WTC11 (cell line): ENCODE results near the gene APOBEC3H.
"Not testable (repeated sequence)": the region's sequence is repeated elsewhere in the genome, so short reads cannot be mapped to it uniquely, and the experiment has no call there.

Source experiments
- ARID4B ChIP-seq: sonication (generic); formaldehyde crosslinking; IDR thresholded peaks from 2 replicates; pipeline ENCODE4 v1.8.0; 2023; ENCODE audit warnings: missing genetic modification reagents, mild to moderate bottlenecking, borderline replicate concordance
- ATF1 ChIP-seq: sonication (generic); formaldehyde crosslinking; IDR thresholded peaks from 2 replicates; pipeline ENCODE4 v1.8.1; 2023; ENCODE audit warnings: mild to moderate bottlenecking, moderate library complexity, missing genetic modification reagents
- ATF6 ChIP-seq: sonication (generic); formaldehyde crosslinking; IDR thresholded peaks from 2 replicates; pipeline ENCODE4 v1.8.1; 2023; ENCODE audit warnings: mild to moderate bottlenecking, missing genetic modification reagents
- CTCF ChIP-seq: fragments of 200-600 bp; IDR thresholded peaks from 2 replicates; pipeline ENCODE4 v1.8.0; 2022; ENCODE audit warnings: antibody characterized with exemption
- ERG ChIP-seq: fragments of 250-450 bp; sonication (Bioruptor Pico); IDR thresholded peaks from 2 replicates; pipeline ENCODE4 v1.8.0; 2021; ENCODE audit warnings: mild to moderate bottlenecking
- ETV6 ChIP-seq: sonication (generic); formaldehyde crosslinking; IDR thresholded peaks from 2 replicates; pipeline ENCODE4 v1.8.1; 2022; ENCODE audit warnings: mild to moderate bottlenecking, missing genetic modification reagents
- FOXK1 ChIP-seq: sonication (generic); formaldehyde crosslinking; IDR thresholded peaks from 2 replicates; pipeline ENCODE4 v1.8.0; 2022; ENCODE audit warnings: mild to moderate bottlenecking, moderate library complexity, missing genetic modification reagents
- IRF2 ChIP-seq: sonication (generic); formaldehyde crosslinking; IDR thresholded peaks from 2 replicates; pipeline ENCODE4 v1.8.0; 2022; ENCODE audit warnings: low read depth, missing genetic modification reagents, borderline replicate concordance
- JUN ChIP-seq: sonication (generic); formaldehyde crosslinking; IDR thresholded peaks from 2 replicates; pipeline ENCODE4 v1.8.0; 2023; ENCODE audit warnings: mild to moderate bottlenecking, missing genetic modification reagents
- MXD4 ChIP-seq: fragments of 250-450 bp; sonication (Bioruptor Pico); IDR thresholded peaks from 2 replicates; pipeline ENCODE4 v1.8.0; 2021; ENCODE audit warnings: mild to moderate bottlenecking, moderate library complexity, borderline replicate concordance
- NR2C2 ChIP-seq: sonication (generic); formaldehyde crosslinking; IDR thresholded peaks from 2 replicates; pipeline ENCODE4 v1.8.0; 2022; ENCODE audit warnings: mild to moderate bottlenecking, missing genetic modification reagents
- RORB ChIP-seq: fragments of 250-450 bp; sonication (Bioruptor Pico); IDR thresholded peaks from 2 replicates; pipeline ENCODE4 v1.9.0; 2021; ENCODE audit warnings: mild to moderate bottlenecking
- TF ChIP-seq, protein P1 (sequence below): sonication (generic); formaldehyde crosslinking; IDR thresholded peaks from 2 replicates; pipeline ENCODE4 v1.8.1; 2023; ENCODE audit warnings: mild to moderate bottlenecking, missing genetic modification reagents, moderate library complexity

DNA sequence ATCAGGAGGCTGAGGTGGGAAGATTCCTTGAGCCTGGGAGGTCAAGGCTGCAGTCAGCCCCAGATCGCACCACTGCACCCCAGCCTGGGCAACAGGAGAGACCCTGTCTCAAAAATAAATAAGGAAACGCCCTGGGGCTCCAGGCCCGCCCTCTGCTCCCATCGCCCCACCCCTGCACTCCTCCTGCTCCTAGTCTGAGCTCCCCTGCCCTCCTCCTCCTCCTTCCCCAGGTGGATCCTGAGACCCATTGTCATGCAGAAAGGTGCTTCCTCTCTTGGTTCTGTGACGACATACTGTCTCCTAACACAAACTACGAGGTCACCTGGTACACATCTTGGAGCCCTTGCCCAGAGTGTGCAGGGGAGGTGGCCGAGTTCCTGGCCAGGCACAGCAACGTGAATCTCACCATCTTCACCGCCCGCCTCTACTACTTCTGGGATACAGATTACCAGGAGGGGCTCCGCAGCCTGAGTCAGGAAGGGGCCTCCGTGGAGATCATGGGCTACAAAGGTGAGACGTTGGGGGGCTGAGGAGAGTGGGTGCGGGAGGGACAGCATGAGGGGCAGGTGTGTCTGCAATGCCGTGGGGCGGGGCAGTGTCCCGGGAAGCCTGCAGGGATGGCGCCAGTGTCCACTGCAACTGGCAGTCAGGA, 45.1 kb upstream of the APOBEC3H start:
- not testable (repeated sequence) for TF ChIP-seq ATF1 (CRISPR knock-in tag); CTCF; MXD4; ETV6 (CRISPR knock-in tag); ERG (CRISPR knock-in tag); NR2C2 (CRISPR knock-in tag); ARID4B (CRISPR knock-in tag); IRF2 (CRISPR knock-in tag); JUN (CRISPR knock-in tag); ATF6 (CRISPR knock-in tag); RORB; FOXK1 (CRISPR knock-in tag)
- TF ChIP-seq, protein P1, sequence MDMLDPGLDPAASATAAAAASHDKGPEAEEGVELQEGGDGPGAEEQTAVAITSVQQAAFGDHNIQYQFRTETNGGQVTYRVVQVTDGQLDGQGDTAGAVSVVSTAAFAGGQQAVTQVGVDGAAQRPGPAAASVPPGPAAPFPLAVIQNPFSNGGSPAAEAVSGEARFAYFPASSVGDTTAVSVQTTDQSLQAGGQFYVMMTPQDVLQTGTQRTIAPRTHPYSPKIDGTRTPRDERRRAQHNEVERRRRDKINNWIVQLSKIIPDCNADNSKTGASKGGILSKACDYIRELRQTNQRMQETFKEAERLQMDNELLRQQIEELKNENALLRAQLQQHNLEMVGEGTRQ (CRISPR knock-in tag): not testable (repeated sequence)
